A673 (cell line): ENCODE data around the gene DNAH10.

Experiments used
- CTCF ChIP-seq: fragments of 300-800, 200-600 bp; sonication (generic); conservative IDR thresholded peaks from 2 replicates; pipeline ENCODE4 v1.5.1; 2017; ENCODE audit warnings: low read depth, mild to moderate bottlenecking, antibody characterized with exemption, low read length, moderate library complexity, mixed read lengths
- EZH2 ChIP-seq: fragments of 200-600 bp; sonication (generic); IDR thresholded peaks from 2 replicates; pipeline ENCODE4 v1.6.1; 2017; ENCODE audit warnings: borderline replicate concordance, low read depth, mild to moderate bottlenecking, mixed read lengths, antibody characterized with exemption, low read length; ENCODE audit not compliant: poor library complexity, severe bottlenecking

GRCh38 chr12:123973552-123974341 lies 211.6 kb downstream of the DNAH10 start:
- no peak for TF ChIP-seq CTCF
- no peak for TF ChIP-seq EZH2
